D721Med (cell line): Measurements from ENCODE around the gene TNIP1.

Experiments used
- DNase-seq: peaks from one replicate; pipeline ENCODE4 v3.0.0; 2011; ENCODE audit warnings: low spot score; ENCODE audit not compliant: insufficient read length
- FAIRE-seq: peaks from 2 replicates; lab custom pipeline; 2011; peaks lifted over from hg19 to GRCh38; lab: Jason Lieb, UNC
- TF ChIP-seq, protein P1 (sequence below): IDR thresholded peaks from 2 replicates; pipeline ENCODE4 v1.5.1; 2012; ENCODE audit warnings: mild to moderate bottlenecking, control low read depth; ENCODE audit not compliant: insufficient read depth; ENCODE audit errors: missing control alignments

The TNIP1 gene

DNA sequence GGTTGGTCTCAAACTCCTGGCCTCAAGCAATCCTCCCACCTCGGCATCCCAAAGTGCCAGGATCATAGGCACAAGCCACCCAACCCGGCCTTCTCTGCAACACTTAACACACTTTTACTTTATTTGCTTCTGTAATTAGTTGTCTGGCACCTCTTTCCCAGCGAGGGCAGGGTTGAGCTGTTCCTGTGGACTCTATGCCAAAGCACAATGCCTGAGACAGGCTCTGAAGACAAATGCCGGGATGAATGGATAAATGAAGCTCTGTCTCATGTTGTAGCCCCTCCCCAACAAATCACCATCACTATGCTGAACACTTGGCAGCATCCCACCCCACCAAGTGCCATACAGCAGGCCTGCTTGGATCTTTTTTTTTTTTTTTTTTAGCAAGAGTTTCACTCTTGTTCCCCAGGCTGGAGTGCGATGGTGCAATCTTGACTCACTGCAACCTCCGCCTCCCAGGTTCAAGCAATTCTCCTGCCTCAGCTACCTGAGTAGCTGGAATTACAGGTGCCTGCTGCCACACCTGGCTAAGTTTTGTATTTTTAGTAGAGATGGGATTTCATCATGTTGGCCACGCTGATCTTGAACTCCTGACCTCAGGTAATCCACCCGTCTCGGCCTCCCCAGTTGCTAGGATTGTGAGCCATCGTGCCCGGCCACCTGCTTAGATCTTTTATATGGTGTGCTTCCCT lies 39.1 kb downstream of the TNIP1 start:
- FAIRE-seq (no peak), DNase-seq (no peak)
- TF ChIP-seq, protein P1, sequence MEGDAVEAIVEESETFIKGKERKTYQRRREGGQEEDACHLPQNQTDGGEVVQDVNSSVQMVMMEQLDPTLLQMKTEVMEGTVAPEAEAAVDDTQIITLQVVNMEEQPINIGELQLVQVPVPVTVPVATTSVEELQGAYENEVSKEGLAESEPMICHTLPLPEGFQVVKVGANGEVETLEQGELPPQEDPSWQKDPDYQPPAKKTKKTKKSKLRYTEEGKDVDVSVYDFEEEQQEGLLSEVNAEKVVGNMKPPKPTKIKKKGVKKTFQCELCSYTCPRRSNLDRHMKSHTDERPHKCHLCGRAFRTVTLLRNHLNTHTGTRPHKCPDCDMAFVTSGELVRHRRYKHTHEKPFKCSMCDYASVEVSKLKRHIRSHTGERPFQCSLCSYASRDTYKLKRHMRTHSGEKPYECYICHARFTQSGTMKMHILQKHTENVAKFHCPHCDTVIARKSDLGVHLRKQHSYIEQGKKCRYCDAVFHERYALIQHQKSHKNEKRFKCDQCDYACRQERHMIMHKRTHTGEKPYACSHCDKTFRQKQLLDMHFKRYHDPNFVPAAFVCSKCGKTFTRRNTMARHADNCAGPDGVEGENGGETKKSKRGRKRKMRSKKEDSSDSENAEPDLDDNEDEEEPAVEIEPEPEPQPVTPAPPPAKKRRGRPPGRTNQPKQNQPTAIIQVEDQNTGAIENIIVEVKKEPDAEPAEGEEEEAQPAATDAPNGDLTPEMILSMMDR = no peak

DNA sequence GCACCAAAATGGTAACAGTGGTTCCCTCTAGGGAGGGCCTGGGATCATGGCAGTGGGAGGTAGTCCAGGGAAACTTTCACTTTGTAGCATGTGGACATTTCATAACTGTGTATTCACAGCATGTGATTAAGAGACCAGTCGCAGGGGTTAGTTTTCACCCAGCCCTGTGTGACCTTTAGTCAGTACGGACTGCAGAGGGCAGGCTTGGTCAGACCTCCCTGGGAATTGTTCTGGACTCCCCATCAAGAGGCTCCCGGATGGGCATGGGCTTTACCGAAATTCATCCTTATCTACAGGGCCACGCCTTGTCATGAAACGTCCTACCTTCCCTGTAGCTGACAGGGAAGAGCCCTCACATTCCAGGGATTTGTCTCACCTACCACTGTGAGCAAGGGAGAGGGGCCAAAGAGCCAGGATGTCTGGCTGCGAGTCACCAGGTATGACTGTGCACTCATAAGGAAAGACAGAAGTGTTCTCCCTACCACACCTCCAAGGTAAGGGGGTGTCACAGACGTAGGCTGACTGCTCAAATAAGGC lies 40.6 kb downstream of the TNIP1 start:
- no peak for DNase-seq
- no peak for FAIRE-seq
- TF ChIP-seq, protein P1 = no peak

DNA sequence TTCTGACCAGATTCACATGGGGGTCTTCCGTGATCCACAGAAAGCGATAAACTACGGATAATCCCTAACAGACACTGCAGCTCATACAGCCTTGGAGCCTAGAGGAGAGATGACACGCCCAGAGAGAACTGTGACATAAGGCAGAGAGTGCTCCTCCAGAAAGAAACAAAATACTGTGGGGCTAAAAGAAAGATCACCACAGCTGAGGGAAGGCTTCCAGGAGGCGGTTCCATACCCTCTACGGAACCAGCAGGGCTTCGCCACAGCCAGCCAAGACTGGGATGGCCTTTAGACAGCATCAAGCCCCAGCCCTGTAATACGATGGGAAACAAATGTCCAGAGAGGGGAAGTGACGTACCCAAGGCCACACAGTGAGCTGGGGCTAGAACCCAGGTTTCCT lies 41.2 kb downstream of the TNIP1 start:
- FAIRE-seq (no peak), DNase-seq (no peak)
- TF ChIP-seq, protein P1 = no peak

DNA sequence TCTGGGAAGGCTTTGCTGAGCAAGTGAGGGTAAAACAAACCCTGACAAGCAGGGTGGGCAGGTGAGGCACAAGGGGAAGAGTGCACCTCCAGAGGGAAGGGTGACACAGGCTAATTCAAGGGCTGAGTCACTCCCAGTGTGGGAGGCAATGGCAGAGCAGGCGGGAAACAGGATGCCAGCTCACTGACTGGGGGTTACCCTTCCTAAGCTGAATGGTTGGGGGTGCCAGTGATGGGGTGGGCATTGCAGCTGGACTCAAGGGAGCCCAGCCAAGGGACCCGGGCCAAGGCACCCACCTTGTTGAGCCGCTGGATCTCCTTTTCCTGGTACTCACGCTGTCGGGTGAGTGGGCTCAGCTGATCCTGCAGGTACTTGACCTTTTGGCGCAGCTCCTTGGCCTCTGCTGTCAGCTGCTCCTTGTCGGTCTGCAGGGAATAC lies 42.0 kb downstream of the TNIP1 start:
- no peak for DNase-seq
- TF ChIP-seq, protein P1 = no peak
- no peak for FAIRE-seq

DNA sequence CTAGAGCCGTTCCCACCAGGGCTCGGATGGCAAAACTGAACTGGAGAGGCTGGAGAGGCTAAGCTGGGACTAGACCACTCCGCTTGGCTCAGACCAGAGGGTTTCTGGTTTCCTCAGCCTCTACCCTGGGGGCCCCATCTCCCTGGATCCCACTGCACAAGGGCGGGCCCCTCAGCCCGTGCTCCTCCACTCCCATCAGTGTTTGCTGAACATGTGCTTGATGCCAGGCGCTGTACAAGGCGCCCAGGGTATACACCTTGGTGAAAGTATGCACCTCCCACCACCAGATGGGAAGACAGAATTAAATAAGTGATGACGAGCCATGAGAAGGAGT lies 42.5 kb downstream of the TNIP1 start:
- TF ChIP-seq, protein P1 = no peak
- no peak for FAIRE-seq
- no peak for DNase-seq

DNA sequence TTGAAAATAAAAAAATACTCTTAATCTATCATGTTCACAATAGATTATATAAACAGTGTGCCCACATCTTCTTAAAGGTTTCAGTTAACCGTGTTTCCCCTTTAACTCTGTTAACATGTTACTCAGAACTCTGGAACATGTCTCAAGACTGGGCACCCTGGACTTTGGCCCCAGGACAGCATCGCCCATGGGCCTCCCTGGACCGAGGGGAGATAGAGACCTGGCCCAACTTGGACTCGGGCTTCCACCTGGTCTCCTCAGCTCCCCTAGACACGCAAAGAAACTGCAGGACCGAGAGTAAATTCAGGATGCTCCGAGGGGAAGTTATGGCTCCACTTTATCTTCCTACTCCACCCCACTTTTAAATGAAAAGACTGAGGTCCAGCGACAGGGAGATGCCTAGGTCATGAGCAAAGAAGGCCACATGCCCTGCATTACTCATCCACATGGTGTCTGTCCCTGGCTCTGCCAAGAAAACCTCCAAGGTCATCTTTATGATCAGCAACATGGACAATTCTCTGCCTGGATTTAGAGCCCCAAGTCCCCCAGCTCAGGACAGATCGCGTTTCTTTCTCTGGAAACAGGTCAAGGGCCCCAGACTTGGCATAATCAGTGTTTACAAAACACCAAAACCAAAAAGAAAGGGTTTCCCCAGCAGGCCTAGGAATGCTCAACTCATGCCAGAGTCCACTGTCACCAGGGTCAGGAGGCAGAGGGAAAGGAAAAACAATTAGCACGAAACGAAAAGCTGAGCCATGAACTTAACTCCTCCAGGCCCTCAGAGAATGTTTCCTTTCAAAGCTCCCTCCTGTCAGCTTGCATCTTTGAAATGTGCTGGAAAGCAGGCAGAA lies 43.0 kb downstream of the TNIP1 start:
- no peak for FAIRE-seq
- TF ChIP-seq, protein P1 = no peak

More for the DNA sequence above, 43.0 kb downstream of the TNIP1 start:
- DNase-seq = no peak
